Loucy (cell line): Measurements from ENCODE around the gene SYF2.
"Not testable (repeated sequence)": the region's sequence is repeated elsewhere in the genome, so short reads cannot be mapped to it uniquely, and the experiment has no call there.

ENCODE experiments used
- H2AFZ ChIP-seq: fragments of 200-600 bp; sonication (generic); 2 replicates; pipeline ENCODE4 v1.6.0; 2016; ENCODE audit warnings: antibody characterized with exemption, mild to moderate bottlenecking, low read length, moderate library complexity
- H3F3A ChIP-seq: fragments of 200-600 bp; 2 replicates; pipeline ENCODE4 v1.6.0; 2016; ENCODE audit warnings: antibody characterized with exemption, low read depth, mild to moderate bottlenecking
- H3K27me3 ChIP-seq: fragments of 200-600 bp; sonication (generic); 2 replicates; pipeline ENCODE4 v1.6.1; 2014; ENCODE audit warnings: low read length, mild to moderate bottlenecking; ENCODE audit not compliant: insufficient read depth, poor library complexity, severe bottlenecking
- H3K36me3 ChIP-seq: fragments of 200-600 bp; sonication (generic); 2 replicates; pipeline ENCODE4 v1.6.1; 2016; ENCODE audit warnings: low read length; ENCODE audit not compliant: insufficient read depth
- H3K4me1 ChIP-seq: fragments of 200-600 bp; sonication (generic); 2 replicates; pipeline ENCODE4 v1.5.1; 2014; ENCODE audit warnings: low read length, mild to moderate bottlenecking; ENCODE audit not compliant: insufficient read depth, poor library complexity, severe bottlenecking
- H3K4me2 ChIP-seq: fragments of 200-600 bp; sonication (generic); 2 replicates; pipeline ENCODE4 v1.6.0; 2014; ENCODE audit warnings: antibody characterized with exemption, low read length, low read depth, mild to moderate bottlenecking; ENCODE audit not compliant: poor library complexity, severe bottlenecking
- H3K4me3 ChIP-seq: fragments of 200-600 bp; sonication (generic); 2 replicates; pipeline ENCODE4 v1.5.1; 2014; ENCODE audit warnings: low read length, mild to moderate bottlenecking, mixed read lengths; ENCODE audit not compliant: poor library complexity, severe bottlenecking
- H3K79me2 ChIP-seq: fragments of 200-600 bp; sonication (generic); 2 replicates; pipeline ENCODE4 v1.6.1; 2014; ENCODE audit warnings: low read length; ENCODE audit not compliant: insufficient read depth
- H3K9ac ChIP-seq: fragments of 200-600 bp; sonication (generic); 2 replicates; pipeline ENCODE4 v1.6.0; 2014; ENCODE audit warnings: mild to moderate bottlenecking, low read depth, low read length, moderate library complexity; ENCODE audit not compliant: poor library complexity, severe bottlenecking
- H3K9me2 ChIP-seq: fragments of 200-600 bp; sonication (generic); replicated peaks from 2 replicates; pipeline ENCODE4 v1.6.1; 2016; ENCODE audit warnings: low read depth, low read length, mixed read lengths
- H3K9me3 ChIP-seq: fragments of 200-600 bp; sonication (generic); 2 replicates; pipeline ENCODE4 v1.6.1; 2014; ENCODE audit warnings: mild to moderate bottlenecking, antibody characterized with exemption, low read length, low read depth; ENCODE audit not compliant: insufficient read depth
- H4K20me1 ChIP-seq: fragments of 200-600 bp; sonication (generic); 2 replicates; pipeline ENCODE4 v1.6.0; 2014; ENCODE audit warnings: antibody characterized with exemption, low read length, mild to moderate bottlenecking; ENCODE audit not compliant: insufficient read depth, poor library complexity, severe bottlenecking
- CTCF ChIP-seq: fragments of 200-600 bp; sonication (generic); conservative IDR thresholded peaks from 2 replicates; pipeline ENCODE4 v1.5.1; 2014; ENCODE audit warnings: mild to moderate bottlenecking, antibody characterized with exemption, low read length
- EZH2phosphoT487 ChIP-seq: fragments of 200-600 bp; IDR thresholded peaks from 2 replicates; pipeline ENCODE4 v1.6.1; 2018; ENCODE audit warnings: antibody characterized with exemption, mild to moderate bottlenecking, moderate library complexity, borderline replicate concordance

Gene SYF2

GRCh38 chr1:25259813-25260212 lies 27.5 kb upstream of the SYF2 start:
- peak; percentile 41 for TF ChIP-seq CTCF

GRCh38 chr1:25257196-25257595 lies 24.9 kb upstream of the SYF2 start:
- H3K9me3 ChIP-seq: no peaks in the 10 kb centered on the region
- no peak overlapping the region for H3K4me2 ChIP-seq
- no peaks in the 10 kb centered on the region for H3K27me3 ChIP-seq
- H3K79me2 ChIP-seq: no peaks in the 10 kb centered on the region
- H3K36me3 ChIP-seq: no peaks in the 10 kb centered on the region
- no peak for TF ChIP-seq EZH2phosphoT487
- TF ChIP-seq CTCF: no peak
- H3F3A ChIP-seq: no peaks in the 10 kb centered on the region
- H2AFZ ChIP-seq: no peak overlapping the region
- no peaks in the 10 kb centered on the region for H3K4me1 ChIP-seq
- H3K9me2 ChIP-seq: no peaks in the 10 kb centered on the region
- no peaks in the 10 kb centered on the region for H4K20me1 ChIP-seq
- H3K9ac ChIP-seq: no peak overlapping the region
- H3K4me3 ChIP-seq: no peak overlapping the region

More at GRCh38 chr1:25259813-25260212, 27.5 kb upstream of the SYF2 start:
- H3K4me3 ChIP-seq, H4K20me1 ChIP-seq, H3K4me1 ChIP-seq, H3K27me3 ChIP-seq, H2AFZ ChIP-seq, H3K9ac ChIP-seq, H3K79me2 ChIP-seq, H3K4me2 ChIP-seq, H3K9me3 ChIP-seq, H3K36me3 ChIP-seq, H3K9me2 ChIP-seq, H3F3A ChIP-seq: not testable (repeated sequence)

GRCh38 chr1:25256578-25256965 lies 24.3 kb upstream of the SYF2 start:
- no peaks in the 10 kb centered on the region for H3K36me3 ChIP-seq
- no peak overlapping the region for H3K4me2 ChIP-seq
- no peaks in the 10 kb centered on the region for H3K9me2 ChIP-seq
- TF ChIP-seq EZH2phosphoT487: no peak
- no peak for TF ChIP-seq CTCF
- no peak overlapping the region for H3K4me3 ChIP-seq
- no peak overlapping the region for H2AFZ ChIP-seq
- H3K4me1 ChIP-seq: no peaks in the 10 kb centered on the region
- H3F3A ChIP-seq: no peaks in the 10 kb centered on the region
- H3K79me2 ChIP-seq: no peaks in the 10 kb centered on the region
- no peaks in the 10 kb centered on the region for H4K20me1 ChIP-seq
- H3K9ac ChIP-seq: no peak overlapping the region
- H3K9me3 ChIP-seq: no peaks in the 10 kb centered on the region
- H3K27me3 ChIP-seq: no peaks in the 10 kb centered on the region
